ENCODE results near the gene DNER.

DNA sequence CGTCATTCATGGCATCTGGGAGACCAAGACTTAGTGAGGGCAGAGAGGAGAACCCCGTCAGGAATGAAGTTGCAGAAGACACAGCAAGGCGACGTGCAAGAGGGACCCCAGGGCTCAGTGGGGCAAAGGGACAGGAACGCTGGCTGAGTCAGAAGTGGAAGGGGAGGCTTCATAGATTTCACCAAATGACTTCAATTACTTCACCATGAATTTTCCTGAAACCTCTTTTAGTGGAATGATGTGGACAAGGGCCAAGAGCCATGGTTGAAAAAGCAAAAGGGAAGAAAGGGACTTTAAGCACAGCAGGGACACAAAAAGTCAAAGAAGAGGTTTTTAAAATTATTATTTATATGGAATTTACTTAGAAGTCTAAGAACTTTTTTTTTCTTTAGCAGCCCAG is 301.7 kb downstream of the DNER start:
- TF ChIP-seq POLR2A (IDR thresholded peaks at IDR 0.05) = no peak
- TF ChIP-seq, protein P1, sequence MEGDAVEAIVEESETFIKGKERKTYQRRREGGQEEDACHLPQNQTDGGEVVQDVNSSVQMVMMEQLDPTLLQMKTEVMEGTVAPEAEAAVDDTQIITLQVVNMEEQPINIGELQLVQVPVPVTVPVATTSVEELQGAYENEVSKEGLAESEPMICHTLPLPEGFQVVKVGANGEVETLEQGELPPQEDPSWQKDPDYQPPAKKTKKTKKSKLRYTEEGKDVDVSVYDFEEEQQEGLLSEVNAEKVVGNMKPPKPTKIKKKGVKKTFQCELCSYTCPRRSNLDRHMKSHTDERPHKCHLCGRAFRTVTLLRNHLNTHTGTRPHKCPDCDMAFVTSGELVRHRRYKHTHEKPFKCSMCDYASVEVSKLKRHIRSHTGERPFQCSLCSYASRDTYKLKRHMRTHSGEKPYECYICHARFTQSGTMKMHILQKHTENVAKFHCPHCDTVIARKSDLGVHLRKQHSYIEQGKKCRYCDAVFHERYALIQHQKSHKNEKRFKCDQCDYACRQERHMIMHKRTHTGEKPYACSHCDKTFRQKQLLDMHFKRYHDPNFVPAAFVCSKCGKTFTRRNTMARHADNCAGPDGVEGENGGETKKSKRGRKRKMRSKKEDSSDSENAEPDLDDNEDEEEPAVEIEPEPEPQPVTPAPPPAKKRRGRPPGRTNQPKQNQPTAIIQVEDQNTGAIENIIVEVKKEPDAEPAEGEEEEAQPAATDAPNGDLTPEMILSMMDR (IDR thresholded peaks at IDR 0.05) = no peak
